HEK293T (cell line): Measurements from ENCODE around the gene HNRNPAB.

ENCODE experiments used
- BHLHE40 ChIP-seq: fragments of 450-650 bp; IDR thresholded peaks from 2 replicates; pipeline ENCODE4 v1.6.1; 2016; ENCODE audit warnings: mild to moderate bottlenecking, moderate library complexity, borderline replicate concordance
- CTBP1 ChIP-seq: fragments of 450-650 bp; IDR thresholded peaks from 2 replicates; pipeline ENCODE4 v1.6.1; 2016; ENCODE audit warnings: borderline replicate concordance
- L3MBTL2 ChIP-seq: fragments of 450-650 bp; conservative IDR thresholded peaks from 2 replicates; pipeline ENCODE4 v1.6.1; 2016; ENCODE audit warnings: mild to moderate bottlenecking
- NFRKB ChIP-seq: fragments of 450-650 bp; IDR thresholded peaks from 2 replicates; pipeline ENCODE4 v1.6.1; 2016; ENCODE audit warnings: mild to moderate bottlenecking, moderate library complexity
- SP1 ChIP-seq: fragments of 450-650 bp; IDR thresholded peaks from 2 replicates; pipeline ENCODE4 v1.6.1; 2017
- TARDBP ChIP-seq: fragments of 450-650 bp; IDR thresholded peaks from 2 replicates; pipeline ENCODE4 v1.6.1; 2016
- ZNF384 ChIP-seq: fragments of 450-650 bp; IDR thresholded peaks from 2 replicates; pipeline ENCODE4 v1.6.1; 2016

DNA sequence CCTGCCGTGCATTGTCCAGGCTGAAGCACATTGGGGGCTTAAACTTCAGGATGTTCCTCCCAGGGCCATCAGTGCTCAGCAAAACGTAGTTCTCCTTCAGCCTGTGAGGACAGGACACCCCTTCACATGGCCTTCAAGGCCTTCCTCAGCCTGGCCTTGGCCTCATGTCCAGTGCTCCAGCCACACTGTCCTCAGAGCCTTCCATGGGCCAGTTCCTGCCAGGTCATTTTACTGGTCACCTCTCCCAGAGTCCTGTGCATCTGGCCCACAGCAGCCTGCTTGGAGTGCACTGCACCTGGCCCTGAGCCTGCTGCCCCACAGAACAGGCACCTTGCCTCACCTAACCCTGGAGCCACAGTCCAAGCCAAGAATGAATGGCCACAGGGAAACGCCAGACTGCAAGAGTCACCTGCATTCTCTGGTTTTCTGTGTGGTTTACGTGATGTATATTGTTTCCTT is 8.7 kb downstream of the HNRNPAB start:
- no peak for TF ChIP-seq SP1
- no peak for TF ChIP-seq CTBP1
- no peak for TF ChIP-seq NFRKB
- TF ChIP-seq TARDBP, result no peak
- TF ChIP-seq BHLHE40, result no peak
- no peak for TF ChIP-seq L3MBTL2
- TF ChIP-seq ZNF384, result no peak
